GM12878 (cell line): Measurements from ENCODE around the gene SMIM38.

ENCODE experiments used
- BCL11A ChIP-seq: IDR thresholded peaks from 2 replicates; pipeline ENCODE4 v1.6.1; 2011; ENCODE audit warnings: low read depth, low read length
- BCL3 ChIP-seq: IDR thresholded peaks from 2 replicates; pipeline ENCODE4 v1.6.1; 2011; ENCODE audit warnings: borderline replicate concordance, low read depth, mild to moderate bottlenecking, moderate library complexity, low read length; ENCODE audit not compliant: insufficient read depth, poor library complexity, severe bottlenecking
- CTCF ChIP-seq, 3 experiments: IDR thresholded peaks in 2 of 3; conservative IDR thresholded peaks in 1 of 3; 2 replicates each; pipeline ENCODE4 v1.5.1; 2011; ENCODE audit warnings: low read depth in 3 of 3, low read length in 3 of 3, mild to moderate bottlenecking in 3 of 3, control low read depth in 2 of 3, moderate library complexity in 2 of 3, inconsistent platforms in 1 of 3, mixed read lengths in 1 of 3; ENCODE audit not compliant: control insufficient read depth in 2 of 3, insufficient read depth in 1 of 3; ENCODE audit errors: extremely low read depth in 1 of 3
- HDGF ChIP-seq: fragments of 450-650 bp; IDR thresholded peaks from 2 replicates; pipeline ENCODE4 v1.6.1; 2016; ENCODE audit warnings: antibody characterized with exemption
- MAX ChIP-seq: IDR thresholded peaks from 2 replicates; pipeline ENCODE4 v1.6.1; 2012; ENCODE audit warnings: low read depth, low read length, improper control_type of control experiment
- POLR2AphosphoS5 ChIP-seq: IDR thresholded peaks from 2 replicates; pipeline ENCODE4 v1.6.1; 2011; ENCODE audit warnings: mild to moderate bottlenecking, low read length, inconsistent platforms
- RAD21 ChIP-seq: IDR thresholded peaks from 2 replicates; pipeline ENCODE4 v1.6.1; 2011; ENCODE audit warnings: mild to moderate bottlenecking, low read depth, low read length, moderate library complexity; ENCODE audit not compliant: insufficient read depth
- TAF1 ChIP-seq: IDR thresholded peaks from 2 replicates; pipeline ENCODE4 v1.6.1; 2011; ENCODE audit warnings: mild to moderate bottlenecking, low read depth, low read length, borderline replicate concordance
- USF2 ChIP-seq: IDR thresholded peaks from 2 replicates; pipeline ENCODE4 v1.6.1; 2011; ENCODE audit warnings: low read depth, low read length, improper control_type of control experiment, borderline replicate concordance

GRCh38 chr11:69114811-69115523 lies 40.8 kb upstream of the SMIM38 start:
- TF ChIP-seq HDGF (no peak), BCL11A (no peak), CTCF (IDR thresholded peaks at IDR 0.05 in 2 of 3, conservative IDR thresholded peaks at IDR 0.05 in 1 of 3; ENCODE audit: control insufficient read depth in 2 of 3, extremely low read depth in 1 of 3, insufficient read depth in 1 of 3, low read depth in 3 of 3, low read length in 3 of 3) (no peak), BCL3 (no peak), POLR2AphosphoS5 (no peak), USF2 (no peak), TAF1 (no peak), MAX (no peak), RAD21 (no peak)
